ENCODE results near the gene MMP10.
A peak's percentile ranks its signal among the peaks of the same experiment; 100 is the strongest.

MMP10 gene

GRCh38 chr11:102780491-102780918 is at the start of gene MMP10:
TSS of gene MMP10 (minus strand) at chr11:102780628. CDS start at chr11:102780591, 37 bp downstream.
- H3K27ac ChIP-seq (ENCODE audit: low read length) = peak within 1 kb of the TSS; percentile 38
- H3K36me3 ChIP-seq (ENCODE audit: control insufficient read depth, low read depth, low read length) = no peaks in the 10 kb centered on the region
- no peaks in the 10 kb centered on the region for H3K27me3 ChIP-seq (ENCODE audit: control insufficient read depth, insufficient read depth, low read length)
- no peak within 1 kb of the TSS for H3K4me3 ChIP-seq (ENCODE audit: low read length)
- no peaks in the 10 kb centered on the region for H3K9me3 ChIP-seq (ENCODE audit: control insufficient read depth, low read depth, low read length)
- peaks cover 21% of the 10 kb centered on the region for H3K4me1 ChIP-seq (ENCODE audit: control insufficient read depth, low read depth, low read length)
- peak within 1 kb of the TSS; percentile 37 for H3K9ac ChIP-seq (ENCODE audit: low read length)

- H3K4me1 ChIP-seq (ENCODE audit: control insufficient read depth, low read depth, low read length) = peaks cover 3% of the 10 kb centered on the region
- H3K9ac ChIP-seq (ENCODE audit: low read length) = no peak overlapping the region
- H3K27ac ChIP-seq (ENCODE audit: low read length) = no peak overlapping the region
- H3K4me3 ChIP-seq (ENCODE audit: low read length) = no peak overlapping the region
- H3K27me3 ChIP-seq (ENCODE audit: control insufficient read depth, insufficient read depth, low read length) = no peaks in the 10 kb centered on the region
- no peaks in the 10 kb centered on the region for H3K36me3 ChIP-seq (ENCODE audit: control insufficient read depth, low read depth, low read length)
- H3K9me3 ChIP-seq (ENCODE audit: control insufficient read depth, low read depth, low read length) = no peaks in the 10 kb centered on the region
Observed at GRCh38 chr11:102829316-102830000, 49.0 kb upstream of the MMP10 start.

- Histone ChIP-seq H3K9ac (ENCODE audit: low read length) (no peak overlapping the region), H3K4me3 (ENCODE audit: low read length) (no peak overlapping the region), H3K27ac (ENCODE audit: low read length) (no peak overlapping the region), H3K4me1 (ENCODE audit: control insufficient read depth, low read depth, low read length) (peaks cover 3% of the 10 kb centered on the region), H3K36me3 (ENCODE audit: control insufficient read depth, low read depth, low read length) (no peaks in the 10 kb centered on the region), H3K9me3 (ENCODE audit: control insufficient read depth, low read depth, low read length) (no peaks in the 10 kb centered on the region), H3K27me3 (ENCODE audit: control insufficient read depth, insufficient read depth, low read length) (no peaks in the 10 kb centered on the region)
Observed at GRCh38 chr11:102824556-102824955, 44.1 kb upstream of the MMP10 start.

DNA sequence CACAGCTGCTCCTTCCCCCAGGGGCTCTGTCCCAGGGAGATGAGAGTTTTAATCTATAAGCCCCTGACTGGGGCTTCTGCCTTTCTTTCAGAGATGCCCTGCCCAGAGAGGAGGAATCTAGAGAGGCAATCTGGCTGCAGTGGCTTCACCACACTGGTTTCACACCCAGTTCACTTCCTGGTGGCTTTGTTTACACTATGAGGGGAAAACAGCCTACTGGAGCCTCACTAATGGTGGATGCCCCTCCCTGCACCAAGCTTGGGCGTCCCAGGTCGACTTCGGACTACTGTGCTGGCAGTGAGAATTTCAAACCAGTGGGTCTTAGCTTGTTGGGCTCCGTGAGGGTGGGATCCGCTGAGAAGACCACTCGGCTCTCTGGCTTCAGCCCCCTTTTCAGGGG is 39.1 kb upstream of the MMP10 start:
- H3K36me3 ChIP-seq (ENCODE audit: control insufficient read depth, low read depth, low read length) = no peaks in the 10 kb centered on the region

GRCh38 chr11:102813484-102813883 is 33.1 kb upstream of the MMP10 start:
- Histone ChIP-seq H3K9ac (ENCODE audit: low read length) (no peak overlapping the region), H3K4me1 (ENCODE audit: control insufficient read depth, low read depth, low read length) (no peaks in the 10 kb centered on the region), H3K9me3 (ENCODE audit: control insufficient read depth, low read depth, low read length) (no peaks in the 10 kb centered on the region), H3K36me3 (ENCODE audit: control insufficient read depth, low read depth, low read length) (no peaks in the 10 kb centered on the region), H3K4me3 (ENCODE audit: low read length) (no peak overlapping the region), H3K27ac (ENCODE audit: low read length) (no peak overlapping the region), H3K27me3 (ENCODE audit: control insufficient read depth, insufficient read depth, low read length) (no peaks in the 10 kb centered on the region)

More for the DNA sequence above, 39.1 kb upstream of the MMP10 start:
- Histone ChIP-seq H3K27me3 (ENCODE audit: control insufficient read depth, insufficient read depth, low read length) (no peaks in the 10 kb centered on the region), H3K9ac (ENCODE audit: low read length) (no peak overlapping the region), H3K4me1 (ENCODE audit: control insufficient read depth, low read depth, low read length) (no peaks in the 10 kb centered on the region), H3K27ac (ENCODE audit: low read length) (no peak overlapping the region), H3K9me3 (ENCODE audit: control insufficient read depth, low read depth, low read length) (no peaks in the 10 kb centered on the region), H3K4me3 (ENCODE audit: low read length) (no peak overlapping the region)

DNA sequence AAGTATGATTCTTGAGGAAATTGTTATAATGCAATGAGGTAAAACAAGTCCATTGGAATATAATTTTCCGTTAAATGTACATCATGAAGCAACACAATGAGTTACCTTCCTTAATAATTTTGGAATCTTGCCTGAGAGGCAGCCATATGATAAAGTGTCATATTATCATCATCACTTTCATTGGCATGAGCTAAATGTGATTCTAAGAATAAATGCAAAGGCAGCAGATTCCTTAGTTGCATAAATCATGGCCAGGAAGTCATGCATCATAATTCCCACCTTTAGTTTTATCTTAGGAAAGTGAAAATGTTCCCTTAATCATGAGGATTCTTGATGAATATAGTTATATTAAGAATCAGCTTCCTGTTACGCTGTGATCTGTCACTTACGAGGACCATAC is 31.8 kb upstream of the MMP10 start:
- H3K4me1 ChIP-seq (ENCODE audit: control insufficient read depth, low read depth, low read length) = no peaks in the 10 kb centered on the region
- H3K9me3 ChIP-seq (ENCODE audit: control insufficient read depth, low read depth, low read length) = no peaks in the 10 kb centered on the region
- H3K9ac ChIP-seq (ENCODE audit: low read length) = no peak overlapping the region
- H3K27ac ChIP-seq (ENCODE audit: low read length) = no peak overlapping the region
- no peaks in the 10 kb centered on the region for H3K36me3 ChIP-seq (ENCODE audit: control insufficient read depth, low read depth, low read length)
- no peaks in the 10 kb centered on the region for H3K27me3 ChIP-seq (ENCODE audit: control insufficient read depth, insufficient read depth, low read length)
- no peak overlapping the region for H3K4me3 ChIP-seq (ENCODE audit: low read length)

- Histone ChIP-seq H3K27ac (ENCODE audit: low read length) (no peak overlapping the region), H3K36me3 (ENCODE audit: control insufficient read depth, low read depth, low read length) (no peaks in the 10 kb centered on the region), H3K4me1 (ENCODE audit: control insufficient read depth, low read depth, low read length) (no peaks in the 10 kb centered on the region), H3K27me3 (ENCODE audit: control insufficient read depth, insufficient read depth, low read length) (no peaks in the 10 kb centered on the region), H3K9me3 (ENCODE audit: control insufficient read depth, low read depth, low read length) (no peaks in the 10 kb centered on the region), H3K9ac (ENCODE audit: low read length) (no peak overlapping the region), H3K4me3 (ENCODE audit: low read length) (no peak overlapping the region)
Observed at GRCh38 chr11:102810950-102811660, 30.7 kb upstream of the MMP10 start.

DNA sequence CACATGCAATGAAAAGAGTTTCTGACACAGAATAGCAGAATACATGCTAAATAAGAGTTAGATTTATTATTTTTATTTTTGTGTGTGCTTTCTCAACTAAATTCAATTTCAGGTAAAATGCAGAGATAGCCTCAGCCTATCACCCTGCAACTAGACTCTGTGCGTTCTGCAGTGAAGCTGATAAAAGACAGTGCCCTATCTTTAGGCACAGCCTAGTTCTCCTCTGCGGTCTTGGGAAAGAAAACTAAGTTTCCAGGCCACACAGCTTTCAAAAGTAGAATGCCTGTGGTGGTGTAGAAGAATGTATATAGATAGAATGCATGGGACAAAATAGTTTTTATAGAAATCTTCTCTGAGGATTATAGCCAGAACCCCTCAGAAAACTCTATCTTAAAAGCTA is 29.5 kb upstream of the MMP10 start:
- H3K9me3 ChIP-seq (ENCODE audit: control insufficient read depth, low read depth, low read length) = no peaks in the 10 kb centered on the region
- no peaks in the 10 kb centered on the region for H3K27me3 ChIP-seq (ENCODE audit: control insufficient read depth, insufficient read depth, low read length)
- H3K4me3 ChIP-seq (ENCODE audit: low read length) = no peak overlapping the region
- no peak overlapping the region for H3K27ac ChIP-seq (ENCODE audit: low read length)
- H3K36me3 ChIP-seq (ENCODE audit: control insufficient read depth, low read depth, low read length) = no peaks in the 10 kb centered on the region
- no peak overlapping the region for H3K9ac ChIP-seq (ENCODE audit: low read length)
- H3K4me1 ChIP-seq (ENCODE audit: control insufficient read depth, low read depth, low read length) = no peaks in the 10 kb centered on the region

DNA sequence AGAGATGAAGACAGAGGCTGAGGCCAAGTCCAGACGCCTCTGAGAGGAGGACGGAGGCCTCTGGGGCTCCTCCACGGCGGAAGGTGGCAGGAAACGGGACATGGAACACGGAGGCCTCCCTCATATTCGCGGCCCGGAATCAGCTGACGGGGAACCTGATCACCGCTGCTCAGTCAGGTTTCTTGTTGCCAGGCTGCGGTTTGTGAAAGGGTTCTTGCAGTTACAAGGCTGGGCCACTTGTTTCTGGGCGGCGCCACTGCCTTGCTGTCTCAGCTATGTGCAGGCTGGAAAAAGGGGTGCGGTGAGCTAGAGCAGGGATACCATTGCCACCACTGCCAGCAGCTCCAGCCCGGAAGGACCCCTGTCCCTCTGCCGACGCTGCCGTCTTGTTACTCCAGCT is 27.5 kb upstream of the MMP10 start:
- Histone ChIP-seq H3K4me1 (ENCODE audit: control insufficient read depth, low read depth, low read length) (no peaks in the 10 kb centered on the region), H3K27ac (ENCODE audit: low read length) (no peak overlapping the region), H3K4me3 (ENCODE audit: low read length) (peak overlapping the region; percentile 11), H3K36me3 (ENCODE audit: control insufficient read depth, low read depth, low read length) (no peaks in the 10 kb centered on the region), H3K9me3 (ENCODE audit: control insufficient read depth, low read depth, low read length) (no peaks in the 10 kb centered on the region), H3K9ac (ENCODE audit: low read length) (no peak overlapping the region), H3K27me3 (ENCODE audit: control insufficient read depth, insufficient read depth, low read length) (no peaks in the 10 kb centered on the region)

GRCh38 chr11:102806296-102806695 is 25.9 kb upstream of the MMP10 start:
- Histone ChIP-seq H3K36me3 (ENCODE audit: control insufficient read depth, low read depth, low read length) (no peaks in the 10 kb centered on the region), H3K9me3 (ENCODE audit: control insufficient read depth, low read depth, low read length) (no peaks in the 10 kb centered on the region), H3K4me3 (ENCODE audit: low read length) (no peak overlapping the region), H3K9ac (ENCODE audit: low read length) (no peak overlapping the region), H3K27me3 (ENCODE audit: control insufficient read depth, insufficient read depth, low read length) (no peaks in the 10 kb centered on the region), H3K27ac (ENCODE audit: low read length) (no peak overlapping the region), H3K4me1 (ENCODE audit: control insufficient read depth, low read depth, low read length) (no peaks in the 10 kb centered on the region)

DNA sequence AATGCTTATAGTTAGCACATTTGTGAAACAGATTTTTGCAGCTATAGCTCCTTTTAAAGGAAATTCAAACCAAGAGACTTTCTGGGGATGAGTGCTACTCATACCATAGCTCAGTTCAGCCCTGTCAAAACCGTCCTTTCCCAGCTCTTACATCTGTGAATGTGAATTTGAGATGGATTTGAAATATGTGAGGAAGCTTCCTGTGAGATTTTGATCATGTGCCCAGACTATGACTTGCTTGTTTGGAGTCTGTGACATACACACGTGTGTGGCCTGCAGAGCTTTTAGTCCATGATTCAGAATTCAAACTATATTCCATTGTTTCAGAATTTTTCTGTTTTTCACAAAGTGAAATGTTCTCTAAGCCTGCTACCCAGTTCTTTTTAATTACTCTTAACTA is 21.9 kb upstream of the MMP10 start:
- Histone ChIP-seq H3K4me3 (ENCODE audit: low read length) (no peak overlapping the region), H3K9ac (ENCODE audit: low read length) (no peak overlapping the region), H3K36me3 (ENCODE audit: control insufficient read depth, low read depth, low read length) (no peaks in the 10 kb centered on the region), H3K27ac (ENCODE audit: low read length) (no peak overlapping the region), H3K27me3 (ENCODE audit: control insufficient read depth, insufficient read depth, low read length) (no peaks in the 10 kb centered on the region), H3K9me3 (ENCODE audit: control insufficient read depth, low read depth, low read length) (no peaks in the 10 kb centered on the region), H3K4me1 (ENCODE audit: control insufficient read depth, low read depth, low read length) (no peaks in the 10 kb centered on the region)

- no peaks in the 10 kb centered on the region for H3K4me1 ChIP-seq (ENCODE audit: control insufficient read depth, low read depth, low read length)
- no peak overlapping the region for H3K4me3 ChIP-seq (ENCODE audit: low read length)
- no peaks in the 10 kb centered on the region for H3K36me3 ChIP-seq (ENCODE audit: control insufficient read depth, low read depth, low read length)
- H3K9me3 ChIP-seq (ENCODE audit: control insufficient read depth, low read depth, low read length) = no peaks in the 10 kb centered on the region
- no peak overlapping the region for H3K27ac ChIP-seq (ENCODE audit: low read length)
- no peak overlapping the region for H3K9ac ChIP-seq (ENCODE audit: low read length)
- H3K27me3 ChIP-seq (ENCODE audit: control insufficient read depth, insufficient read depth, low read length) = no peaks in the 10 kb centered on the region
Observed at GRCh38 chr11:102800767-102801166, 20.3 kb upstream of the MMP10 start.
